HG03442 (cell line): ENCODE results near the gene SEC14L2.
"Not testable (repeated sequence)": the region's sequence is repeated elsewhere in the genome, so short reads cannot be mapped to it uniquely, and the experiment has no call there.

Experiments
- ATAC-seq: cut with Tn5 transposase; IDR thresholded peaks from one replicate; pipeline ENCODE4 v1.9.1; 2021; ENCODE audit warnings: mild to moderate bottlenecking, moderate library complexity; ENCODE audit not compliant: unreplicated experiment

Gene SEC14L2

GRCh38 chr22:30375312-30375849 lies 21.4 kb upstream of the SEC14L2 start:
- no peak for ATAC-seq

GRCh38 chr22:30380011-30380410 lies 16.8 kb upstream of the SEC14L2 start:
- ATAC-seq, result no peak

GRCh38 chr22:30381264-30381663 lies 15.6 kb upstream of the SEC14L2 start:
- ATAC-seq, result no peak

- no peak for ATAC-seq
These were observed 14.5 kb upstream of the SEC14L2 start for GRCh38 chr22:30382340-30382739.

- ATAC-seq, result no peak
These were observed 13.8 kb upstream of the SEC14L2 start for GRCh38 chr22:30383061-30383460.

- ATAC-seq, result no peak
These were observed 10.9 kb upstream of the SEC14L2 start for GRCh38 chr22:30385942-30386341.

- no peak for ATAC-seq
These were observed 10.2 kb upstream of the SEC14L2 start for GRCh38 chr22:30386608-30386959.

GRCh38 chr22:30386960-30387827 lies 9.6 kb upstream of the SEC14L2 start, which contains the start of gene RNF215:
RNF215 (minus strand) TSS chr22:30387411; CDS start chr22:30387313, 98 bp downstream.
- peak; percentile 66 for ATAC-seq

GRCh38 chr22:30390974-30391691 lies 5.7 kb upstream of the SEC14L2 start:
- ATAC-seq, result no peak

GRCh38 chr22:30392661-30393321 lies 4.0 kb upstream of the SEC14L2 start:
- ATAC-seq, result no peak

GRCh38 chr22:30393322-30393680 lies 3.5 kb upstream of the SEC14L2 start:
- ATAC-seq, result no peak

GRCh38 chr22:30393885-30394284 lies 2.9 kb upstream of the SEC14L2 start:
- ATAC-seq, result no peak

- no peak for ATAC-seq
These were observed 1.1 kb downstream of the SEC14L2 start for GRCh38 chr22:30397656-30398635.

GRCh38 chr22:30398685-30399680 lies 2.2 kb downstream of the SEC14L2 start:
- no peak for ATAC-seq

GRCh38 chr22:30399718-30400117 lies 2.9 kb downstream of the SEC14L2 start:
- ATAC-seq, result no peak

GRCh38 chr22:30400159-30400558 lies 3.3 kb downstream of the SEC14L2 start:
- no peak for ATAC-seq

- ATAC-seq, result not testable (repeated sequence)
These were observed 4.2 kb downstream of the SEC14L2 start for GRCh38 chr22:30401024-30401423.

- no peak for ATAC-seq
These were observed 5.4 kb downstream of the SEC14L2 start for GRCh38 chr22:30402028-30402765.
